ENCODE measurements around the gene ZNF157.

Gene ZNF157

DNA sequence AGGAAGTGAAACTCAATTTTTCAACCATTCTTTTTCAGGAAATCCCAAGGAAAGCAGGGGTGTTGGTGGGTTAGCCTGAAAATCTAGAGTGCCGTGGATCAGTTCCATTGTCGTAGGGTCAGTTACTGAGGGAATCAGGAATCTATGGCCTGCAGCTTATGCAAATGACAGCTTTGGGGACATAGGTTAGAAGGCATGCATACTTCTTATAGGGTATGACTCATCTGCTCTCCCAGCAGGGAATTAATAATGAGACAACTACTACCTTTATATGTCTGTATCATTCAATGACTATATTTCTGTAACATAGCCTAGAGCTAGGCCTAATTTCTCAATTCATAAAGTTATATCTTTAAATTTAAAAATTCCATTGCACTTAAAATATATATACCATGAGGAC is 76.1 kb downstream of the ZNF157 start:
- H3K4me3 ChIP-seq (ENCODE audit: low read depth, low read length): no peak overlapping the region
- TF ChIP-seq CTCF (IDR thresholded peaks at IDR 0.05; ENCODE audit: low read depth, low read length): no peak
- in situ Hi-C loops (cut with HindIII; ENCODE audit: low sequenced_read_pairs): no loop called here
- no peak for DNase-seq (ENCODE audit: low read depth, low spot score)

DNA sequence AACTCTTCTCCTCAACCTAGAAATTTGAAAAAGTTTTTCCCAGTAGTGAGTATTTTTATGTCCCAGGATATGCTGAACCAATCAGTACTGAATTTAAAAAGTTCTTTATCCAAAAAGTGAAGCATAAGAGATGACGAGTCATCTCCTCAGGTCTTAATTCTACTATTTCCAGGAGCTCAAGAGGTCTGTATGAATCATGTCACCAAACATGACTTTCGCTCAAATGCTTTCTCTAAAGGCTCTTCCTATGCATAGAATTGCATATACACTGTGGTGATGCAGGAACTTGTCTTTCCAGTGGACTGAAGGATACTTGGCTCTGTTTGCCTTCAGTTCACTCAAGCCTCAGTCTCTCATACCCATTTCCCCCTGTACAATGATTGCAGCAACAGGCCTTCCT is 76.6 kb downstream of the ZNF157 start:
- in situ Hi-C loops (cut with HindIII; ENCODE audit: low sequenced_read_pairs): no loop called here
- H3K4me3 ChIP-seq (ENCODE audit: low read depth, low read length): no peak overlapping the region
- no peak for TF ChIP-seq CTCF (IDR thresholded peaks at IDR 0.05; ENCODE audit: low read depth, low read length)
- DNase-seq (ENCODE audit: low read depth, low spot score): no peak

GRCh38 chrX:47447607-47448006 is 77.2 kb downstream of the ZNF157 start:
- DNase-seq (ENCODE audit: low read depth, low spot score): no peak

DNA sequence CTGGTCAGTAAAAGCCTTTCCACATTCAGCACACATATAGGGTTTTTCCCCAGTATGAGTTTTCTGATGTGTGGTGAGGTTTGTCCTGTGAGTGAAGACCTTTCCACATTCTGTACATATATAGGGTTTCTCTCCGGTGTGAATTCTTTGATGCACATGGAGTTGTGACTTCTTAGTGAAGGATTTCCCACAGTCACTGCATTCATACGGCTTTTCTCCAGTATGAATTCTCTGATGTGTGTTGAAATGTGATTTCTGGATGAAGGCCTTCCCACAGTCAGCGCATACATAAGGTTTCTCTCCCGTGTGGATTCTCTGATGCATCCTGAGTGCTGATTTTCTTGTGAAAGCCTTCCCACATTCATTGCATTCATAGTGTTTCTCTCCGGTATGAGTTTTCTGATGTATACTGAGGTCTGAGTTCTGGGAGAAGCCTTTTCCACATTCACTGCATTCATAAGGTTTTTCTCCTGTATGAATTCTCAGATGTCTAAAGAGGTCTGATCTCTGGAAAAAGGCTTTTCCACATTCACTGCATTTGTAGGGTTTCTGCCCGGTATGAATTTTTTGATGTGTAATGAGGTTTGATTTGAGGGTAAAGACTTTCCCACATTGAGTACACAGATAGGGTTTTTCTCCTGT is 77.9 kb downstream of the ZNF157 start:
- H3K4me3 ChIP-seq (ENCODE audit: low read depth, low read length): no peak overlapping the region
- in situ Hi-C loops (cut with HindIII; ENCODE audit: low sequenced_read_pairs): no loop called here
- DNase-seq (ENCODE audit: low read depth, low spot score): no peak
- TF ChIP-seq CTCF (IDR thresholded peaks at IDR 0.05; ENCODE audit: low read depth, low read length): no peak

More at GRCh38 chrX:47447607-47448006, 77.2 kb downstream of the ZNF157 start:
- H3K4me3 ChIP-seq (ENCODE audit: low read depth, low read length): no peak overlapping the region
- no peak for TF ChIP-seq CTCF (IDR thresholded peaks at IDR 0.05; ENCODE audit: low read depth, low read length)
- in situ Hi-C loops (cut with HindIII; ENCODE audit: low sequenced_read_pairs): no loop called here

- DNase-seq (ENCODE audit: low read depth, low spot score): no peak
- TF ChIP-seq CTCF (IDR thresholded peaks at IDR 0.05; ENCODE audit: low read depth, low read length): no peak
- no peak overlapping the region for H3K4me3 ChIP-seq (ENCODE audit: low read depth, low read length)
- in situ Hi-C loops (cut with HindIII; ENCODE audit: low sequenced_read_pairs): no loop called here
Measured at GRCh38 chrX:47452112-47452511, 81.7 kb downstream of the ZNF157 start.

DNA sequence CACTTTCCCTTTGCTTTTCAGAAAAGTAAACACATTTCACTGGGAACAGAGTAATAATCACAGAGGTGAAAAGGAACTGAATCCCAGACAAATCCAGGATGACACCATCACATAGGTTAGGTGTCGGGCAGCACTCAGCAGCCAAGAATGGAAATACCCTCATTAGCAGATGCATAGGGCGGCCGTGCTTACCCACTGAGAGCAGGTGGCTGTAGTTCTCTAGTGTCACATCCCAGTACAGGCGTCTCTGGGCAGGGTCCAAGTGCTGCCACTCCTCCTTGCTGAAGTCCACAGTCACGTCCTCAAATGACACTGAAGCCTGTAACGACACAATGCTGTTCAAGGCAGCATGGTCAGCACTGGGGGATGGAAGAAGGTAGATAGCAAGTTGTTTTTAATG is 85.7 kb downstream of the ZNF157 start:
- in situ Hi-C loops (cut with HindIII; ENCODE audit: low sequenced_read_pairs): no loop called here
- H3K4me3 ChIP-seq (ENCODE audit: low read depth, low read length): no peak overlapping the region
- TF ChIP-seq CTCF (IDR thresholded peaks at IDR 0.05; ENCODE audit: low read depth, low read length): no peak
- DNase-seq (ENCODE audit: low read depth, low spot score): no peak
